Liver (tissue), 9 donors: ENCODE data around the gene CHD9NB. TPM values are rescaled to one million over a fixed set of nuclear protein-coding genes. Genes with fewer than 3 reads are reported as not detected.

Experiments
- DNase-seq: peaks from one replicate; pipeline ENCODE4 v3.0.0-alpha.2; 2017; ENCODE audit warnings: low spot score
- H3K27ac ChIP-seq, 2 donors: one replicate each; pipeline ENCODE4 v1.7.0; 2013; ENCODE audit warnings: inconsistent platforms in 2 of 2, low read length in 2 of 2, control low read depth in 1 of 2, low read depth in 1 of 2, mild to moderate bottlenecking in 1 of 2
- H3K27me3 ChIP-seq, 4 donors: one replicate each; pipeline versions ENCODE4 v1.6.1 to v1.7.0; 2013; ENCODE audit warnings: low read length in 3 of 4, inconsistent platforms in 1 of 4, mild to moderate bottlenecking in 1 of 4, moderate library complexity in 1 of 4; ENCODE audit not compliant: control insufficient read depth in 4 of 4, insufficient read depth in 4 of 4
- H3K36me3 ChIP-seq, 4 donors: one replicate each; pipeline versions ENCODE4 v1.6.1 to v1.7.0; 2013; ENCODE audit warnings: low read length in 3 of 4, mild to moderate bottlenecking in 3 of 4, low read depth in 1 of 4, moderate library complexity in 1 of 4; ENCODE audit not compliant: control insufficient read depth in 4 of 4, insufficient read depth in 3 of 4
- H3K4me1 ChIP-seq, 4 donors: one replicate each; pipeline versions ENCODE4 v1.6.1 to v1.7.0; 2013; ENCODE audit warnings: low read length in 3 of 4, mild to moderate bottlenecking in 3 of 4, moderate library complexity in 1 of 4; ENCODE audit not compliant: control insufficient read depth in 4 of 4, insufficient read depth in 4 of 4
- H3K4me3 ChIP-seq, 3 donors: one replicate each; pipeline versions ENCODE4 v1.6.1 to v1.7.0; 2013; ENCODE audit warnings: low read length in 3 of 3, control low read depth in 1 of 3, low read depth in 1 of 3, mild to moderate bottlenecking in 1 of 3
- H3K9ac ChIP-seq, 2 donors: one replicate each; pipeline ENCODE4 v1.7.0; 2013; ENCODE audit warnings: low read length in 2 of 2, mild to moderate bottlenecking in 2 of 2, moderate library complexity in 2 of 2, control low read depth in 1 of 2, low read depth in 1 of 2
- H3K9me3 ChIP-seq, 4 donors: one replicate each; pipeline versions ENCODE4 v1.6.1 to v1.7.0; 2013; ENCODE audit warnings: low read length in 3 of 4; ENCODE audit not compliant: control insufficient read depth in 4 of 4
- EGR1 ChIP-seq, 2 donors: IDR thresholded peaks; 2 replicates each; pipeline ENCODE4 v1.6.1; 2016 to 2018; ENCODE audit warnings: antibody characterized with exemption in 2 of 2, low read depth in 2 of 2
- FOXA1 ChIP-seq: IDR thresholded peaks from 2 replicates; pipeline ENCODE4 v1.6.1; 2016; ENCODE audit warnings: antibody characterized with exemption
- FOXA2 ChIP-seq: IDR thresholded peaks from 2 replicates; pipeline ENCODE4 v1.6.1; 2016; ENCODE audit warnings: antibody characterized with exemption
- GABPA ChIP-seq, 2 donors: IDR thresholded peaks in 1 of 2; conservative IDR thresholded peaks in 1 of 2; 2 replicates each; pipeline ENCODE4 v1.6.1; 2016; ENCODE audit warnings: antibody characterized with exemption in 2 of 2, mild to moderate bottlenecking in 1 of 2, moderate library complexity in 1 of 2
- HNF4A ChIP-seq, 2 donors: conservative IDR thresholded peaks; 2 replicates each; pipeline ENCODE4 v1.6.1; 2016; ENCODE audit warnings: antibody characterized with exemption in 2 of 2, mild to moderate bottlenecking in 2 of 2
- HNF4G ChIP-seq: IDR thresholded peaks from 2 replicates; pipeline ENCODE4 v1.6.1; 2016; ENCODE audit warnings: antibody characterized with exemption
- JUND ChIP-seq, 2 donors: IDR thresholded peaks; 2 replicates each; pipeline ENCODE4 v1.6.1; 2016; ENCODE audit warnings: antibody characterized with exemption in 2 of 2
- NR2F2 ChIP-seq: IDR thresholded peaks from 2 replicates; pipeline ENCODE4 v1.6.1; 2016; ENCODE audit warnings: antibody characterized with exemption
- RAD21 ChIP-seq, 2 donors: IDR thresholded peaks; 2 replicates each; pipeline ENCODE4 v1.6.1; 2016; ENCODE audit warnings: antibody characterized with exemption in 2 of 2, mild to moderate bottlenecking in 2 of 2
- RXRA ChIP-seq, 2 donors: IDR thresholded peaks; 2 replicates each; pipeline ENCODE4 v1.6.1; 2017 to 2018; ENCODE audit warnings: antibody characterized with exemption in 2 of 2, mild to moderate bottlenecking in 1 of 2
- SP1 ChIP-seq: IDR thresholded peaks from 2 replicates; pipeline ENCODE4 v1.6.1; 2018; ENCODE audit warnings: antibody characterized with exemption, mild to moderate bottlenecking
- TAF1 ChIP-seq: conservative IDR thresholded peaks from 2 replicates; pipeline ENCODE4 v1.6.1; 2016; ENCODE audit warnings: antibody characterized with exemption, mild to moderate bottlenecking
- YY1 ChIP-seq: IDR thresholded peaks from 2 replicates; pipeline ENCODE4 v1.6.1; 2016; ENCODE audit warnings: antibody characterized with exemption, mild to moderate bottlenecking
- WGBS: extraction: QIAGEN DNeasy Blood & Tissue Kit; methylation state at CpG from one replicate; pipeline ENCODE4 v1.1.7; 2013; 5-methylcytosine and 5-hydroxymethylcytosine counted together
- polyA plus RNA-seq, 2 donors: library from polyadenylated mRNA; stranded (reverse) in 1 of 2; unstranded in 1 of 2; fragments of 200-250 nt in 1 of 2; fragments of >200 nt in 1 of 2; fragmentation: Nextera tagmentation in 1 of 2; extraction: Ambion mirVana in 1 of 2; gene quantifications; one replicate each; pipeline versions ENCODE4 v1.2.1 to v1.2.3, GENCODE V29; 2013 to 2015
- total RNA-seq, 2 donors: library from RNA; depleted of rRNA; stranded (reverse); fragments of >200 nt; gene quantifications; one replicate each; pipeline ENCODE4 v1.2.3, GENCODE V29; 2014
- TF ChIP-seq, protein P1 (sequence below): fragments of 150-350 bp; IDR thresholded peaks from 2 replicates; pipeline ENCODE4 v1.5.1; 2017; ENCODE audit warnings: improper control_type of control experiment, low read depth, low read length; ENCODE audit not compliant: missing input control
- TF ChIP-seq, protein P2 (sequence below): IDR thresholded peaks from 2 replicates; pipeline ENCODE4 v1.6.1; 2016; ENCODE audit warnings: antibody characterized with exemption
- TF ChIP-seq, protein P3 (sequence below): IDR thresholded peaks from 2 replicates; pipeline ENCODE4 v1.6.1; 2016; ENCODE audit warnings: antibody characterized with exemption
- TF ChIP-seq, protein P4 (sequence below): IDR thresholded peaks from 2 replicates; pipeline ENCODE4 v1.6.1; 2016; ENCODE audit warnings: antibody characterized with exemption
- TF ChIP-seq, protein P5 (sequence below): IDR thresholded peaks from 2 replicates; pipeline ENCODE4 v1.6.1; 2016; ENCODE audit warnings: antibody characterized with exemption, mild to moderate bottlenecking
- donor health status: healthy.
- donor health status: healthy.
- donor health status: healthy.
- donor health status: healthy.
- donor health status: healthy.

The CHD9NB gene
- total and polyA plus RNA-seq, 4 donors: 0.05 to 0.42 (median 0.18) TPM; not detected in 1

DNA sequence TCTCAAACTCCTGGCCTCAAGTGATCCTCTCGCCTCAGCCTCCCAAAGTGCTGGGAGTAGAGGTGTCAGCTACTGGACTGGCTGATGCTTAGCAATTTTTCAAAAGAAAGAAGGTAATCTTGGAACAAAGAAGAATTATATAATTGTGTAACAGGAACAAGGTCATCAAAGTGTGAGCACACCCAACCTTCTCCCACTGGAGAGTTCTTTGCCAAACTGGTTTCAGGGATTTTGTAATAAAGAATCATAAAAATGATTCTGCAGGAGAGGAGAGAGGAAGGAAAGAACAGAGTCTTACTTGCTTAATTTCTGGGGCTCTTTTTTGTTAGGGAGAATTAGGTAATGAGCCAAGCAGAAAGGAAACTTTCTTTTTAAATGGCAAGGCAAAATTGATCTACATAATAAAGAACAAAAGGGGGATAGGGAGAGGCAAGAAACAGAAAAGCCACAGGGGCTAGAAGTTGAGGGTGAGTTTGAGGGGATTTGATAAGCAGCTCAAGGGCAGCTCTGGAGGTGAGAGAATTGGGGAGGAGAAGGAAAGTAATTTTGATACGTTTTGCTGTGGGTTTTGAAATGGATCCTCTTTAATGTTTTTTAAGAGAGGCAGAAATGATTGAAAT lies 21.3 kb downstream of the CHD9NB start:
- H3K27ac ChIP-seq: no peak overlapping the region
- H3K9me3 ChIP-seq: peaks cover 0 to 11% (median 2%) of the 10 kb centered on the region in 4 donors
- no peaks in the 10 kb centered on the region for H3K36me3 ChIP-seq
- 82% methylated on average over 2 of the region's 2 CpGs for WGBS
- TF ChIP-seq GABPA (IDR thresholded peaks at IDR 0.05 in 1 of 2, conservative IDR thresholded peaks at IDR 0.05 in 1 of 2) (no peak), RAD21 (IDR thresholded peaks at IDR 0.05) (no peak), RXRA (IDR thresholded peaks at IDR 0.05) (no peak), YY1 (no peak), FOXA1 (no peak), JUND (IDR thresholded peaks at IDR 0.05) (no peak), EGR1 (IDR thresholded peaks at IDR 0.05; ENCODE audit: low read depth in 2 of 2) (no peak), SP1 (no peak), TAF1 (no peak), HNF4A (conservative IDR thresholded peaks at IDR 0.05) (no peak), FOXA2 (no peak), NR2F2 (no peak), HNF4G (no peak)
- TF ChIP-seq, protein P1, sequence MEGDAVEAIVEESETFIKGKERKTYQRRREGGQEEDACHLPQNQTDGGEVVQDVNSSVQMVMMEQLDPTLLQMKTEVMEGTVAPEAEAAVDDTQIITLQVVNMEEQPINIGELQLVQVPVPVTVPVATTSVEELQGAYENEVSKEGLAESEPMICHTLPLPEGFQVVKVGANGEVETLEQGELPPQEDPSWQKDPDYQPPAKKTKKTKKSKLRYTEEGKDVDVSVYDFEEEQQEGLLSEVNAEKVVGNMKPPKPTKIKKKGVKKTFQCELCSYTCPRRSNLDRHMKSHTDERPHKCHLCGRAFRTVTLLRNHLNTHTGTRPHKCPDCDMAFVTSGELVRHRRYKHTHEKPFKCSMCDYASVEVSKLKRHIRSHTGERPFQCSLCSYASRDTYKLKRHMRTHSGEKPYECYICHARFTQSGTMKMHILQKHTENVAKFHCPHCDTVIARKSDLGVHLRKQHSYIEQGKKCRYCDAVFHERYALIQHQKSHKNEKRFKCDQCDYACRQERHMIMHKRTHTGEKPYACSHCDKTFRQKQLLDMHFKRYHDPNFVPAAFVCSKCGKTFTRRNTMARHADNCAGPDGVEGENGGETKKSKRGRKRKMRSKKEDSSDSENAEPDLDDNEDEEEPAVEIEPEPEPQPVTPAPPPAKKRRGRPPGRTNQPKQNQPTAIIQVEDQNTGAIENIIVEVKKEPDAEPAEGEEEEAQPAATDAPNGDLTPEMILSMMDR: no peak
- TF ChIP-seq, protein P2, sequence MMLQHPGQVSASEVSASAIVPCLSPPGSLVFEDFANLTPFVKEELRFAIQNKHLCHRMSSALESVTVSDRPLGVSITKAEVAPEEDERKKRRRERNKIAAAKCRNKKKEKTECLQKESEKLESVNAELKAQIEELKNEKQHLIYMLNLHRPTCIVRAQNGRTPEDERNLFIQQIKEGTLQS: no peak
- TF ChIP-seq, protein P3, sequence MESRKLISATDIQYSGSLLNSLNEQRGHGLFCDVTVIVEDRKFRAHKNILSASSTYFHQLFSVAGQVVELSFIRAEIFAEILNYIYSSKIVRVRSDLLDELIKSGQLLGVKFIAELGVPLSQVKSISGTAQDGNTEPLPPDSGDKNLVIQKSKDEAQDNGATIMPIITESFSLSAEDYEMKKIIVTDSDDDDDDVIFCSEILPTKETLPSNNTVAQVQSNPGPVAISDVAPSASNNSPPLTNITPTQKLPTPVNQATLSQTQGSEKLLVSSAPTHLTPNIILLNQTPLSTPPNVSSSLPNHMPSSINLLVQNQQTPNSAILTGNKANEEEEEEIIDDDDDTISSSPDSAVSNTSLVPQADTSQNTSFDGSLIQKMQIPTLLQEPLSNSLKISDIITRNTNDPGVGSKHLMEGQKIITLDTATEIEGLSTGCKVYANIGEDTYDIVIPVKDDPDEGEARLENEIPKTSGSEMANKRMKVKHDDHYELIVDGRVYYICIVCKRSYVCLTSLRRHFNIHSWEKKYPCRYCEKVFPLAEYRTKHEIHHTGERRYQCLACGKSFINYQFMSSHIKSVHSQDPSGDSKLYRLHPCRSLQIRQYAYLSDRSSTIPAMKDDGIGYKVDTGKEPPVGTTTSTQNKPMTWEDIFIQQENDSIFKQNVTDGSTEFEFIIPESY: no peak
- TF ChIP-seq, protein P4, sequence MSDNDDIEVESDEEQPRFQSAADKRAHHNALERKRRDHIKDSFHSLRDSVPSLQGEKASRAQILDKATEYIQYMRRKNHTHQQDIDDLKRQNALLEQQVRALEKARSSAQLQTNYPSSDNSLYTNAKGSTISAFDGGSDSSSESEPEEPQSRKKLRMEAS: no peak
- TF ChIP-seq, protein P5, sequence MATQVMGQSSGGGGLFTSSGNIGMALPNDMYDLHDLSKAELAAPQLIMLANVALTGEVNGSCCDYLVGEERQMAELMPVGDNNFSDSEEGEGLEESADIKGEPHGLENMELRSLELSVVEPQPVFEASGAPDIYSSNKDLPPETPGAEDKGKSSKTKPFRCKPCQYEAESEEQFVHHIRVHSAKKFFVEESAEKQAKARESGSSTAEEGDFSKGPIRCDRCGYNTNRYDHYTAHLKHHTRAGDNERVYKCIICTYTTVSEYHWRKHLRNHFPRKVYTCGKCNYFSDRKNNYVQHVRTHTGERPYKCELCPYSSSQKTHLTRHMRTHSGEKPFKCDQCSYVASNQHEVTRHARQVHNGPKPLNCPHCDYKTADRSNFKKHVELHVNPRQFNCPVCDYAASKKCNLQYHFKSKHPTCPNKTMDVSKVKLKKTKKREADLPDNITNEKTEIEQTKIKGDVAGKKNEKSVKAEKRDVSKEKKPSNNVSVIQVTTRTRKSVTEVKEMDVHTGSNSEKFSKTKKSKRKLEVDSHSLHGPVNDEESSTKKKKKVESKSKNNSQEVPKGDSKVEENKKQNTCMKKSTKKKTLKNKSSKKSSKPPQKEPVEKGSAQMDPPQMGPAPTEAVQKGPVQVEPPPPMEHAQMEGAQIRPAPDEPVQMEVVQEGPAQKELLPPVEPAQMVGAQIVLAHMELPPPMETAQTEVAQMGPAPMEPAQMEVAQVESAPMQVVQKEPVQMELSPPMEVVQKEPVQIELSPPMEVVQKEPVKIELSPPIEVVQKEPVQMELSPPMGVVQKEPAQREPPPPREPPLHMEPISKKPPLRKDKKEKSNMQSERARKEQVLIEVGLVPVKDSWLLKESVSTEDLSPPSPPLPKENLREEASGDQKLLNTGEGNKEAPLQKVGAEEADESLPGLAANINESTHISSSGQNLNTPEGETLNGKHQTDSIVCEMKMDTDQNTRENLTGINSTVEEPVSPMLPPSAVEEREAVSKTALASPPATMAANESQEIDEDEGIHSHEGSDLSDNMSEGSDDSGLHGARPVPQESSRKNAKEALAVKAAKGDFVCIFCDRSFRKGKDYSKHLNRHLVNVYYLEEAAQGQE: no peak
- no peak overlapping the region for H3K4me3 ChIP-seq
- no peaks in the 10 kb centered on the region for H3K27me3 ChIP-seq
- DNase-seq: no peak
- no peak overlapping the region for H3K9ac ChIP-seq
- no peaks in the 10 kb centered on the region for H3K4me1 ChIP-seq
